ENCODE data around the gene SULT2A1. TPM values are rescaled to one million over a fixed set of nuclear protein-coding genes. Genes with fewer than 3 reads are reported as not detected.
A peak's percentile ranks its signal among the peaks of the same experiment; 100 is the strongest.
"Not testable (repeated sequence)": the region's sequence is repeated elsewhere in the genome, so short reads cannot be mapped to it uniquely, and the experiment has no call there.

SULT2A1 gene
- total RNA-seq: not detected
- long read RNA-seq: 0 reads

- DNase-seq (no peak), ATAC-seq (no peak)
- intact Hi-C loops (cut with DNase I): no loop called here
Observed at GRCh38 chr19:47886010-47886559, at the start of gene SULT2A1. SULT2A1 (minus strand) TSS chr19:47886315; CDS start chr19:47886257, 58 bp downstream.

GRCh38 chr19:47928581-47928980 lies 42.5 kb upstream of the SULT2A1 start:
- DNase-seq; intact Hi-C loops (cut with DNase I); ATAC-seq: not testable (repeated sequence)

GRCh38 chr19:47920107-47920506 lies 34.0 kb upstream of the SULT2A1 start:
- ATAC-seq; intact Hi-C loops (cut with DNase I); DNase-seq: not testable (repeated sequence)

GRCh38 chr19:47910191-47910590 lies 24.1 kb upstream of the SULT2A1 start:
- ATAC-seq; intact Hi-C loops (cut with DNase I): not testable (repeated sequence)

GRCh38 chr19:47909350-47909749 lies 23.2 kb upstream of the SULT2A1 start:
- ATAC-seq; intact Hi-C loops (cut with DNase I): not testable (repeated sequence)
- peak; percentile 55 for DNase-seq

More at GRCh38 chr19:47910191-47910590, 24.1 kb upstream of the SULT2A1 start:
- not testable (repeated sequence) for DNase-seq

- ATAC-seq (no peak), DNase-seq (no peak)
- intact Hi-C loops (cut with DNase I): no loop called here
Observed at GRCh38 chr19:47901370-47901769, 15.3 kb upstream of the SULT2A1 start.

GRCh38 chr19:47899335-47899734 lies 13.2 kb upstream of the SULT2A1 start:
- intact Hi-C loops (cut with DNase I): no loop called here
- no peak for ATAC-seq
- DNase-seq: no peak

- intact Hi-C loops (cut with DNase I): no loop called here
- no peak for DNase-seq
Observed at GRCh38 chr19:47897861-47898260, 11.7 kb upstream of the SULT2A1 start.

GRCh38 chr19:47896773-47897172 lies 10.7 kb upstream of the SULT2A1 start:
- ATAC-seq (no peak), DNase-seq (no peak)
- intact Hi-C loops (cut with DNase I): no loop called here

More at GRCh38 chr19:47897861-47898260, 11.7 kb upstream of the SULT2A1 start:
- ATAC-seq: no peak

GRCh38 chr19:47896019-47896418 lies 9.9 kb upstream of the SULT2A1 start:
- DNase-seq (no peak), ATAC-seq (no peak)
- intact Hi-C loops (cut with DNase I): no loop called here

- intact Hi-C loops (cut with DNase I): no loop called here
- no peak for ATAC-seq
- no peak for DNase-seq
Observed at GRCh38 chr19:47895165-47895782, 9.2 kb upstream of the SULT2A1 start.

- intact Hi-C loops (cut with DNase I): no loop called here
- DNase-seq (no peak), ATAC-seq (peak in 1 of 2 donors; percentile 15)
Observed at GRCh38 chr19:47891923-47892666, 6.0 kb upstream of the SULT2A1 start.

- DNase-seq (no peak), ATAC-seq (no peak)
- intact Hi-C loops (cut with DNase I): no loop called here
Observed at GRCh38 chr19:47891622-47891922, 5.5 kb upstream of the SULT2A1 start.

- ATAC-seq: no peak
- intact Hi-C loops (cut with DNase I): no loop called here
- no peak for DNase-seq
Observed at GRCh38 chr19:47890865-47891621, 4.9 kb upstream of the SULT2A1 start.

GRCh38 chr19:47885067-47885463 lies 1.1 kb downstream of the SULT2A1 start:
- DNase-seq (no peak), ATAC-seq (no peak)
- intact Hi-C loops (cut with DNase I): no loop called here

- ATAC-seq: no peak
- intact Hi-C loops (cut with DNase I): no loop called here
- DNase-seq: no peak
Observed at GRCh38 chr19:47882890-47883289, 3.2 kb downstream of the SULT2A1 start.

GRCh38 chr19:47881757-47882156 lies 4.4 kb downstream of the SULT2A1 start:
- no peak for ATAC-seq
- intact Hi-C loops (cut with DNase I): no loop called here

GRCh38 chr19:47879385-47879784 lies 6.7 kb downstream of the SULT2A1 start:
- ATAC-seq; intact Hi-C loops (cut with DNase I); DNase-seq: not testable (repeated sequence)

More at GRCh38 chr19:47881757-47882156, 4.4 kb downstream of the SULT2A1 start:
- no peak for DNase-seq

GRCh38 chr19:47878906-47879305 lies 7.2 kb downstream of the SULT2A1 start:
- ATAC-seq (no peak), DNase-seq (no peak)
- intact Hi-C loops (cut with DNase I): no loop called here

- no peak for ATAC-seq
- intact Hi-C loops (cut with DNase I): no loop called here
Observed at GRCh38 chr19:47865166-47865565, 20.9 kb downstream of the SULT2A1 start.

More at GRCh38 chr19:47865166-47865565, 20.9 kb downstream of the SULT2A1 start:
- DNase-seq: no peak

Data from left cardiac atrium (tissue), 4 donors.